Fibroblast of the aortic adventitia (primary cell): Measurements from ENCODE around the gene DDR2. TPM values are rescaled to one million over a fixed set of nuclear protein-coding genes. Genes with fewer than 3 reads are reported as not detected.

Experiments
- DNase-seq: peaks from one replicate; pipeline ENCODE4 v3.0.0-alpha.2; 2010; ENCODE audit warnings: low read depth
- H3K4me3 ChIP-seq: 2 replicates; pipeline ENCODE4 v1.5.1; 2011; ENCODE audit warnings: low read depth, mild to moderate bottlenecking, control low read depth, low read length, moderate library complexity
- CTCF ChIP-seq: IDR thresholded peaks from 2 replicates; pipeline ENCODE4 v1.5.1; 2011; ENCODE audit warnings: mild to moderate bottlenecking, low read length, control low read depth, inconsistent platforms; ENCODE audit not compliant: insufficient read depth
- total RNA-seq: library from RNA; depleted of rRNA; stranded (reverse); fragments of >200 nt; gene quantifications from 2 replicates; pipeline ENCODE4 v1.2.3, GENCODE V29; 2012; ENCODE audit warnings: low replicate concordance

DDR2 gene
- total RNA-seq, 1 donor, result 379 TPM

- no peak for DNase-seq
- H3K4me3 ChIP-seq, result no peak overlapping the region
- TF ChIP-seq CTCF, result no peak
Measured at GRCh38 chr1:162709132-162709860, 77.0 kb downstream of the DDR2 start.

- H3K4me3 ChIP-seq, result no peak overlapping the region
- no peak for DNase-seq
- no peak for TF ChIP-seq CTCF
Measured at GRCh38 chr1:162709870-162710269, 77.6 kb downstream of the DDR2 start.

- H3K4me3 ChIP-seq, result no peak overlapping the region
- TF ChIP-seq CTCF, result no peak
- peak; percentile 60 for DNase-seq
Measured at GRCh38 chr1:162710345-162710744, 78.1 kb downstream of the DDR2 start.

GRCh38 chr1:162710780-162711465, 78.7 kb downstream of the DDR2 start:
- TF ChIP-seq CTCF, result no peak
- H3K4me3 ChIP-seq, result no peak overlapping the region
- no peak for DNase-seq

- no peak overlapping the region for H3K4me3 ChIP-seq
- DNase-seq, result no peak
- TF ChIP-seq CTCF, result no peak
Measured at GRCh38 chr1:162712317-162713029, 80.2 kb downstream of the DDR2 start.

GRCh38 chr1:162716123-162716522, 83.9 kb downstream of the DDR2 start:
- DNase-seq, result no peak
- TF ChIP-seq CTCF, result no peak
- no peak overlapping the region for H3K4me3 ChIP-seq
